Activated naive CD4-positive, alpha-beta T cell (primary cell): ENCODE data around the gene IFIT2.
A peak's percentile ranks its signal among the peaks of the same experiment; 100 is the strongest.
"Not testable (repeated sequence)": the region's sequence is repeated elsewhere in the genome, so short reads cannot be mapped to it uniquely, and the experiment has no call there.

Source experiments
- DNase-seq, 4 experiments: peaks; one replicate each; lab custom pipeline; 2025; lab: John Stamatoyannopoulos, UW

Gene IFIT2

DNA sequence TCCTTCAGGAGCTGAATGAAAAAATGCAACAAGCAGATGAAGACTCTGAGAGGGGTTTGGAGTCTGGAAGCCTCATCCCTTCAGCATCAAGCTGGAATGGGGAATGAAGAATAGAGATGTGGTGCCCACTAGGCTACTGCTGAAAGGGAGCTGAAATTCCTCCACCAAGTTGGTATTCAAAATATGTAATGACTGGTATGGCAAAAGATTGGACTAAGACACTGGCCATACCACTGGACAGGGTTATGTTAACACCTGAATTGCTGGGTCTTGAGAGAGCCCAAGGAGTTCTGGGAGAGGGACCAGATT is 5.4 kb downstream of the IFIT2 start:
- DNase-seq, result no peak

DNA sequence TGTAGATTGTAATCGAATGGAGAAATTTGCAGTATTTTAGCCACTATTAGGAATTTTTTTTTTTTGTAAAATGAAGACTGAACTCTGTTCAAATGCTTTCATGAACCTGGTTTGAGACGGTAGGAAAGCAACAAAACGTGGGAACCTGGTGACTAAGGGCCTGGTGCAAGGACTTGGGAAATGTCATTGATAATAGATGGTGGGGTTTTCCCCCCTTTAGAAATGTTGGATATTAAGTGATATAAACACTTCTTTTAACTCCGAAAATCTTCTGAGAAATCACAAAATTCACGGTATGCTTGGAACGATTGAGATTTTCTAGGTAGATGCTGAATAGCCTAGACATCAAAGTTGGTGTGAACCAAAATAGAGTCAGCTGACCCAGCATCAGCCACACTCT is 6.4 kb downstream of the IFIT2 start:
- DNase-seq, result no peak

DNA sequence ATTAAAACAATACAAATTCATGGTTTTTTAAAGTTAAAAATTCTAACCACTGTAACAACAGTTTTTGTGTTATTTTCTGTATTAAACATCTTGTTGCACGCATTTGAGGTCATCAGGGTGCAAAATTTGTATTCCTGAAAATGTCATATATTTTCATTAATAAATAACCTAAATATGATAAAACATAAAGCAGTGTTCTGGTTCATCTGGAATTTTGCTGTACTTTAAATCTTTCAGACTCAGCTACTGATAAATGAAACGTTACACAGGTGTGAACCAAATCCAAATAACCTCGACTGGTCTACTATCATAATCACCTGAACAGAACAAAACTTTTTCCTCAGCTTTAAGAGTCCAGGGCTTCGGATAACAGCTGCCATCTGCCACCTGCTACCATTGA is 6.9 kb downstream of the IFIT2 start:
- no peak for DNase-seq

DNA sequence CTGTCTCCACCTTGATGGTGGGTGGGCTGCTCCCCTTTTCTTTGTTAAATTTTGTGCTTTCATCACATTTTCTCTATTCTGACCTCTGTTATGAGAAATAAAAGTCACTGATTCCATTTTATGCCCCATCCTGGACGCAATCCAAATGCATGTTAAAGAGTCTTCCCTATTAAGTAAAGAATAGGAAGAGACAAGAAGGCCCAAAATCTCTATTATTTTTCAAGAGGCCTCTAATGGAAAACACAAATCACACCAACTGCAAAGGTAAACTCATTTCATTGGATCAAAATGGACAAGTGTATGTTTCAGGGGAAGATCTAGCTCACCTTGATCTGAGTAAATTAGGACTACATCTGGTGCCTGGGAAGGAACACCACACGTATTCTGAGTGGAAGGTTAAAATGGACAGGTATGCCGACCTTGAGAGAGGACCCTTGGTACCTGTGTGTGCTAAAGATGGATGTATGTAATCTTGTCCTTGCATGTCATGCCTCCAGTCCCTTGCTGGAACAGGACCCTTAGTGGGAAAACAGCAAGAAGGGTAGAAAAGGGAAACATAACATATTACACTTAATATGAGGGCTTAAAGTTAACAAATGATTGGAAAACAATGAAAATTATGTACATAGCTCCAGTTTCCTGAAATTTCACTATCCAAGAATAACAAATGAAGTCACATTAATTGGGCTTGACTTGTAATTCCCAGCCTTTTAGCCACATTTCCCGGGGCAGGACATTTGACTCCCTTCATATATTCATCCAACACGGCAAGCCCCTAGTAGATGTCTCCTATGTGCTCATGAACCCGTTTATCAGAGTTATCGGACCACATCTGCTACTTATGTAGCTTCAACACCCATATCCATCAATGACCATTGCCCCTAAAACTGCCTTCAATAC is 7.6 kb downstream of the IFIT2 start:
- no peak for DNase-seq

DNA sequence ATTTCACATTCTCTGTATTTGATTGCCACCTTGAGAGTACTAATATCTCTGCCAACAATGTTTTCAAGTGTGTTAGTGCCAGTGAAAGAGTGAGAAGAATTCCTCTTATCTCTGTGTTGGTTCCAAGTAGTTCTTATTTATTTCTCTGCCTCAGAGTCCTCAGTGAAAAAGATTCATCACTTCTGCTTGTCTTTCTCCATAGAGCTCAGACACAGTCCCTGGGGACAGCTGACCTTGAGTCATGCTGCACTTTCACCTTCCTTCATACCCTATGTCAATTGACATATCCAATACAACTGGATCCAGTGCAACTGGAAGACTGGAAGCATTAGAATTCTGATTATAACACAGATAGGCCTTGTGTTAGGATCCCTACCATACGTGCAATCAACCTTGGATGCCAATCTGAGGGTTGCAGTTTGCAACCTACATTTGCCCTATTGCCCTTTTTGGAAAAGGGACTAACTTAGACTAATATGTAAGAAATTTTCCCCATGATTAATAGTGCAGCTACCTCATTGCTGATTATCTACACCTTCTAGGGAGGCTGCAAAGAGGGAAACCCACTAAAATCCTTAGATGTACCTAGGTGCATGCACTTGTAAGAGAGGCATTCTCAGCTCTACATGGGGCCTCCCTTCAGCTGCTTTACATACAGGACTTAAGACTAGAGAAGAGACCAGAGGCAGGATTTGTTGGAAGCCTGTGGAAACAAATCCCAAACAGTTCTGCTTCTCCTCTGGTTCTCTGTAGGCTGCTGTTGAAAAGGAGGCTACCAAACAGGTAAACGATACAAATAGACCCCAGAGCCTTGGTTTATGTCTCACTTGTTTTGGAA is 8.4 kb downstream of the IFIT2 start:
- DNase-seq, result no peak

DNA sequence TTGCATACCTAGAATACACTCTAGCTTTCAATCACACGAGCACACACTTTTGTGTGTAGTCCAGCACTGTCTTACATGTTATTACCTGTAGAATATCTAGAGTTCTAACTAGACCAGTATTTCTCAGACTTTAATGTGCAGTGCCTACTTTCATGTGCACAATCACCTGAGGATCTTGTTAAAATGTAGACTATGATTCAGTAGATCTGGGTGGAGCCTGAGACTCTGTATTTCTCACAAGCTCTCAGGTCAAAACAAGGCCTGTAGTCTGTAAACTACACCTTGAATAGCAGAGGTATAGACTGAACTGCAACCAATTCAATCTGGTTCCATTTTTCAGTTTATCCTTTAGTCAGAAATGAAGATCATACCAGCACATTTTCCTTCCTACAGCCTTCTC is 11.1 kb downstream of the IFIT2 start:
- no peak for DNase-seq

DNA sequence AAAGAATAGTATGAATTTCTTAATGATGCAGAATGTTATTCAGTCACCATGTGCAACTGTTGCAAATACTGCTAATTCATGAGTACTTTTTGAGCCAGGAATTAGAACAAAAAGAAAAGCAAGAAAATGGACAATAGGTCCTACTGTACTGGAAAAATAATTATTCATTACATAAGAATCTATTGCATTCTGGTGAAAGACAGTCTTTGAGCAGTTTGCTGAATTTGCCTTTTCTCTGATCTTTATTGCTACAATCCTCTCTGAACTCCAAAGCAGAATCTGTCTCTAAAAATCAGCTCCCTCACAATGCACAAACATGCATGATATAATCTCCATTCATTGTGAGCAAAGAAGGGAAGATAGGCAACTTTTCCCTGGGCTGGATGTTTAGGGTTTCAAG is 12.8 kb downstream of the IFIT2 start:
- DNase-seq, result no peak

DNA sequence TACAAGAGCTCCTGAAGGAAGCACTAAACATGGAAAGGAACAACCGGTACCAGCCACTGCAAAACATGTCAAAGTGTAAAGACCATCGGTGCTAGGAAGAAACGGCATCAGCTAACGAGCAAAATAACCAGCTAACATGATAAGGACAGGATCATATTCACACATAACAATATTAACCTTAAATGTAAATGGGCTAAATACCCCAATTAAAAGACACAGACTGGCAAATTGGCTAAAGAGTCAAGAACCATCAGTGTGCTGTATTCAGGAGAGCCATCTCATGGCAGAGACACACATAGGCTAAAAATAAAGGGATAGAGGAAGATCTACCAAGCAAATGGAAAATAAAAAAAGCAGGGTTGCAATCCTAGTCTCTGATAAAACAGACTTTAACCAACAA is 16.2 kb downstream of the IFIT2 start:
- not testable (repeated sequence) for DNase-seq

DNA sequence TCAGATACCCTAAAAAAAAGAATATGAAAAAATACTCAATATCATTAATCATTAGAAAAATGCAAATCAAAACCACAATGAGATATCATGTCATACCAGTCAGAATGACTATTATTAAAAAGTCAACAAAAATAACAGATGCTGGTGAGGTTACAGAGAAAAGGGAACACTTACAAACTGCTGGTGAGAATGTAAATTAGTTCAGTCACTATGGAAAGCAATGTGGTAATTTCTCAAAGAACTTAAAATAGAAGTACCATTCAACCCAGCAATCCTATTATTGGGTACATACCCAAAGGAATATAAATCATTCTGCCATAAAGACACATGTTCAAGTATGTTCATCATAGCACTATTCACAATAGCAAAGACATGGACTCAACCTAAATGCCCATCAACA is 23.2 kb downstream of the IFIT2 start:
- DNase-seq, result not testable (repeated sequence)

DNA sequence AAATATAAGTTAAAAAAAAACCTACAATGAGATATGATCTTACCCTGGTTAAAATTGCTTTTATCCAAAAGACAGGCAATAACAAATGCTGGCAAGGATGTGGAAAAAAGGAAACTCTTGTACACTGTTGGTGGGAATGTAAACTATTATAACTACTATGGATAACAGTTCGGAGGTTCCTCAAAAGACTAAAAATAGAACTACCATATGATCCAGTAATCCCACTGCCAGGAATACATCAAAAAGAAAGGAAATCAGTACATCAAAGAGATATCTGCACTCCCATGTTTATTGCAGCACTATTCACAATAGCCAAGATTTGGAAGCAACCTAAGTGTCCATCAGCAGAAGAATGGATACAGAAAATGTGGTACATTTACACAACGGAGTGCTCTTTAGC is 24.0 kb downstream of the IFIT2 start:
- not testable (repeated sequence) for DNase-seq

DNA sequence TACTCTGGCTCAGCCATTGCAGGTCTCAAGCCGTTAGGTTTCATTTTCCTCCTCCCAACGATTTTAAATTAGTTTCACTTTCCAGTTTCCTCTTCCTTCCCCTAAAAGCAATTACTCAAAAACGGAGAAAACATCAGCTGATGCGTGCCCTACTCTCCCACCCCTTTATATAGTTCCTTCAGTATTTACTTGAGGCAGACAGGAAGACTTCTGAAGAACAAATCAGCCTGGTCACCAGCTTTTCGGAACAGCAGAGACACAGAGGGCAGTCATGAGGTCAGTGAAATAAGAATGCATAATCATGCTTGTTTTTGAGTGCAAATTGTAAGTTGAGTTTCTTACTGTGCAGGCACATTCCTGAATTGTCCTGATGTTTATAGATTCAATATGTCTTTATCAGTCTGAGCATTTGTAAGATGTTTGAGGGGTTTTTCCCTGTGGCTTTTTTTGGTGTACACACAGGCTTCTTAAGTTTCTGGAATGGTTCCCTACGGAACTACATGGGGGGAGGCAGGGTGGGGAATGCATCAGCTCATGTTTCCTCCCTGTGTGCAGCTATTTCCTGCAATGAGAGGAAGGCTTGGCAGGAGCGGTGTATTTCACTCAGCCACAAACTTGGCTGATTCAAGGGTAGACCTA is 26.1 kb downstream of the IFIT2 start, which contains the start of gene IFIT3:
TSS of gene IFIT3 (plus strand) at position 195 of the 639 bp plus-strand sequence. CDS start at position 272, 77 bp downstream.
- peak in 1 of 4 experiments; percentile 11 for DNase-seq

DNA sequence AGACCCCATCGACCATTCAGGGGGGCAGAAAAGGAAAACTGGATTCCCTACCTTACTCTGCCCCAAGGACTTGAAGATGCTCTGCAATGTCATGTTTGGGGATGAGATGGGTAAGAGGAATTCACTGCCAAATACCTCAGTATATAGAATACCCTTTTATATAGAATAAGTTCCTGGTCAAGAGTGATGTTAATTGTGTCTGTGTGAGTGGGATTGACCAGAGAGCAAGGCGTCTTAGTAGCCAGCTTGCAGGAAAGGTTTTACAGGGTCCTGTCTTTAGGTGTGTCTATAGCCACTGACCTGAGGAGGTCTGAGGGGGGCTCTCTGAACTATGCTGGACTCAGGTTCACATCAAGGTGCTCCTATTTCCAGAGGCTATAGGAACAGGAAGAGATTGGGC is 27.3 kb downstream of the IFIT2 start:
- no peak for DNase-seq

DNA sequence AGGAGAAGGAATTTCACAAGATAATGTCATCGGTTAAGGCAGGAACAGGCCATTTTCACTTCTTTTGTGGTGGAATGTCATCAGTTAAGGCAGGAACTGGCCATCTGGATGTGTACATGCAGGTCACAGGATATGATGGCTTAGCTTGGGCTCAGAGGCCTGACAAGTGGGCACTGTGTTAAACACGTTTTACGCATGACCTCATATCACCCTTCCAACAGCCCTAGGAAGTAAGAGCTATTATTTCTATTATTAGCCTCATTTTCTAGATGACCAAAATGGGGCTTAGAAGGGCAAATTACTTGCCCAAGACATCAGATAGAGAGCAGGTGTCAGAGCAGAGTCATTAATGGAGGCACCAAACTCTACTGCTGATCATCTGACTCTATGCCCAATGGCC is 28.2 kb downstream of the IFIT2 start:
- DNase-seq, result not testable (repeated sequence)

DNA sequence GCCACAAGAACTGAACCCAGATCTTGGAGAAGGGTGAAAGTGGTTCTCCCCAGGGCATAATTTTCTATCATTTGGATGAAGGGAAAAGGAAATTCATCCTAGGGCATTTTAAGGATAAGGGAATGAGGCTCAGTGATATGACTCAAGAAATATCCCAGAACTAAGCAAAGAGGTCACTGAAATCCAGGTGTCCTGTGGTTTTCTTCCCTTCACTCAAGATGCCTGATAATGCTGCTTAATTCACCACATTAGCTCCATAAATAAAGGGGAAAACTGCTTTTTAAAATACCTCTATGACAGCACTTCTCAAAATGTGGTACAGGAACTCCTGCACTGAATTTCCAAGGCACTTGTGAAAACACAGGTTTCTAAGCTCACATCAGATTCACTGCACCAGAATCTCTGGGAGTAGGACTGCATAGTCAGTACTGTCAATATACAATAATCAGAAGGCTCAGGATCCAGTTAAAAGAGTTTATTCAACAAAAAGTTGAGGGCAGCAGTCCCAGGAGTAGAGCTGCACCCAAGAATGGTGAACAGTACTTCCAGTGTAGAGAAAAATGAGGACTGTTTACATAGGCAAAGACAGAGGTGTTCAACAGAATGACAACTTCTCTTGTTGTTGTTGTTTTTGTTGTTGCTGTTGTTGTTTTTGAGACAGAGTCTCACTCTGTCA is 28.8 kb downstream of the IFIT2 start:
- no peak for DNase-seq

DNA sequence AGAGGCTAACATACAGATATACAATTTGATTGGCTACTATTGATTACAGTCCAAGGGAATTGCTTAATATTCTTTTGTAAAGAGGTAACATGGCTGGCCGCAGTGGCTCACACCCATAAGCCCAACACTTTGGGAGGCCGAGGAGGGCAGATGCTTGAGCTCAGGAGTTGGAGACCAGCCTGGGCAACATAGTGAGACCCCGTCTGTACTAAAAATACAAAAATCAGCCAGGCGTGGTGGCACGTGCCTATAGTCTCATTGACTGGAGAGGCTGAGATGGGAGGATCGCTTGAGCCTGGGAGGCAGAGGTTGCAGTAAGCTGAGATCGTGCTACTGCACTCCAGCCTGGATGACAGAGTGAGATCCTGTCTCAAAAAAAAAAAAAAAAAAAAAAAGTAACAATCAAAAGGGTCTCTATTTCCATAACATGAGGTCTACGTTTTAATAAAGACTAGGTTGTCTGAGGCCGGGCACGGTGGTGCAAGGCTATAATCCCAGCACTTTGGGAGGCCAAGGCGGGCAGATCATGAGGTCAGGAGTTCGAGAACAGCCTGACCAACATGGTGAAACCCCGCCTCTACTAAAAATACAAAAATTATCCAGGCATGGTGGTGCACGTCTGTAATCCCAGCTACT is 29.8 kb downstream of the IFIT2 start:
- DNase-seq, result not testable (repeated sequence)

DNA sequence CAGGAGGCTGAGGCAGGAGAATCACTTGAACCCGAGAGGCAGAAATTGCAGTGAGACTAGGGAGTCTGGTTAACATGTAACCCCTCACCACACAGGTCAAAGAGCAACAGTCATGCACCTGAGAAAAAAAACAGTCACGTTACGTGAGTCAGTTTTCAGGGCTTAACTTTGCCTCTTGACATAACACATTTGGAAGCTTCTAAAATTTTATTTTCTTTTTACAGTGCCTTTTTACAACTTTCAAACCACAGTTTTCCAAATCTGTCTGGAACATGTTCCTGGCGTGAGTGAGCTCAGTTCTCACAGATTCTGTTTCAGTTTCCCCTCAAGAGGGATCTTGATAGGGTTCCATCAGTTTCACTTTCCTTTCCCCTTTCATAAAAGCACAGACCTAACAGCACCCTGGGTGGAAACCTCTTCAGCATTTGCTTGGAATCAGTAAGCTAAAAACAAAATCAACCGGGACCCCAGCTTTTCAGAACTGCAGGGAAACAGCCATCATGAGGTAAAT is 30.3 kb downstream of the IFIT2 start:
- DNase-seq, result no peak

DNA sequence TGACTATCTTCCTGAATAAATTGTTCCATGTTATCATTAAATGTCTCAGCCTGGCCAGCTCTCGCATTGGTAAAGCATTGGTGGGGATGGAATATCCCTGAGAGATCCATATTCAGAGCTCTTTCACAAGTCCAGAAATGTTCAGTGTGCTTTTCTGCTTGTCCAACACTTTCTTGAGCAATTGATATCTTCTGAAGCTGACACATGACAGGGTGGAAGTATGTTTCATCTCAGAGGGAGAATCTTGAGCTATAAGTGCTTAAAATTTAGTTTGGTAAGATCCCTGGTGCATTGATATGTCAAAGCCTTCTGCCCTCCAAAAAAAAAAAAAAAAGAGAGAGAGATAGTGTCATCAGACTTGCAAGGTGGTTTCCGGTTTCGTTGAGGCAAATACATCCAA is 33.4 kb downstream of the IFIT2 start:
- no peak for DNase-seq

DNA sequence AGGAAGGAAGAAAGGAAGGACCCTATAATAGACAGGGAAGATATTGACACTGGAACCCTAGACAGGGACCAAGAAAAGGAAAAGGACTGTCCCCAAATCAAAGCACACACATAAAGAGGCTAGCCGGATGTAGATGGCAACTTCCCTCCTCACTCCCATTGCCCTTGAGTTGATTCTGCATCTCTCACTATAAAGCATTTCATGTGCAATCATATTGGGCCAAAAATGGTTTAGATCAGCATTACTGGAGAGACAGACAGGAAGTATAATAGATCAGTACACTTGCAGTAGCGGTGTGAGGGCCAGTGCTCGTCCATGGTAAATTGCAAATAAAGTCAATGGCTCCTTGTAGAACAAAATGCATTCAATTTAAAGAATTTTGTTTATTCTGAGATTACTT is 34.4 kb downstream of the IFIT2 start:
- no peak for DNase-seq

DNA sequence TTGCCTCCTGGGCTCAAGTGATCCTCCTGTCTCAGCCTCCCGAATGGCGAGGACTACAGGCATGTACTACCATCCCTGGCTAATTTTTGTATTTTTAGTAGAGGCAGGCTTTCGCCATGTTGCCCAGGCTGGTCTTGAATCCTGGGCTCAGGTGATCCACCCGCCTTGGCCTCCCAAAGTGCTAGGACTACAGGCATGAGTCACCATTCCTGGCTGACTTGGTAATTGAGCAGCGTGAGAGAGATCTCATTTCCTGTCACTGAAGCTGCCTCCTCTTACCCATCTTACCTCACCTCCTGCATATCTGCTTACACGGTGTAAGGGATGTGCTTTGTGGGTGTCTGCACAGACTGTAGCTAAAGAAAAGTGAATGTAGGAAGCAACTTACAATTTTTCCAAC is 35.6 kb downstream of the IFIT2 start:
- DNase-seq, result no peak

DNA sequence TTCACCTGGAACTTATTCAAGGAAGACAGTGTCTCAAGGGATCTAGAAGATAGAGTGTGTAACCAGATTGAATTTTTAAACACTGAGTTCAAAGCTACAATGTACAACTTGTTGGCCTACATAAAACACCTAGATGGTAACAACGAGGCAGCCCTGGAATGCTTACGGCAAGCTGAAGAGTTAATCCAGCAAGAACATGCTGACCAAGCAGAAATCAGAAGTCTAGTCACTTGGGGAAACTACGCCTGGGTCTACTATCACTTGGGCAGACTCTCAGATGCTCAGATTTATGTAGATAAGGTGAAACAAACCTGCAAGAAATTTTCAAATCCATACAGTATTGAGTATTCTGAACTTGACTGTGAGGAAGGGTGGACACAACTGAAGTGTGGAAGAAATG is 36.9 kb downstream of the IFIT2 start:
- no peak for DNase-seq

DNA sequence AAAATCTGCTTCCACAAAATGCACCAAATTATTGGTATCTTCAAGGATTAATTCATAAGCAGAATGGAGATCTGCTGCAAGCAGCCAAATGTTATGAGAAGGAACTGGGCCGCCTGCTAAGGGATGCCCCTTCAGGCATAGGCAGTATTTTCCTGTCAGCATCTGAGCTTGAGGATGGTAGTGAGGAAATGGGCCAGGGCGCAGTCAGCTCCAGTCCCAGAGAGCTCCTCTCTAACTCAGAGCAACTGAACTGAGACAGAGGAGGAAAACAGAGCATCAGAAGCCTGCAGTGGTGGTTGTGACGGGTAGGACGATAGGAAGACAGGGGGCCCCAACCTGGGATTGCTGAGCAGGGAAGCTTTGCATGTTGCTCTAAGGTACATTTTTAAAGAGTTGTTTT is 38.0 kb downstream of the IFIT2 start:
- no peak for DNase-seq
